IPS DF 6.9 (cell line): ENCODE results near the gene ZNF286A.
"Not testable (repeated sequence)": the region's sequence is repeated elsewhere in the genome, so short reads cannot be mapped to it uniquely, and the experiment has no call there.

ENCODE experiments used
- DNase-seq: peaks from one replicate; pipeline ENCODE4 v3.0.0-alpha.2; 2013; ENCODE audit warnings: low read depth, low spot score
- H3K27ac ChIP-seq: one replicate; pipeline ENCODE4 v1.5.1; 2013; ENCODE audit warnings: low read length, control low read depth
- H3K27me3 ChIP-seq: 2 replicates; pipeline ENCODE4 v1.6.1; 2013; ENCODE audit warnings: mild to moderate bottlenecking, low read length; ENCODE audit not compliant: control insufficient read depth, insufficient read depth
- H3K36me3 ChIP-seq: 2 replicates; pipeline ENCODE4 v1.6.1; 2013; ENCODE audit warnings: low read length; ENCODE audit not compliant: control insufficient read depth, insufficient read depth
- H3K4me1 ChIP-seq: 2 replicates; pipeline ENCODE4 v1.6.1; 2013; ENCODE audit warnings: low read length; ENCODE audit not compliant: control insufficient read depth, insufficient read depth
- H3K4me3 ChIP-seq: 2 replicates; pipeline ENCODE4 v1.5.1; 2013; ENCODE audit warnings: mild to moderate bottlenecking, low read length
- H3K9me3 ChIP-seq: 2 replicates; pipeline ENCODE4 v1.6.1; 2013; ENCODE audit warnings: low read length, inconsistent platforms; ENCODE audit not compliant: control insufficient read depth, insufficient read depth
- WGBS: extraction: QIAGEN DNeasy Blood & Tissue Kit; methylation state at CpG from one replicate; pipeline ENCODE4 v1.1.7; 2013; ENCODE audit warnings: mixed read lengths, missing lambda C conversion rate; ENCODE audit not compliant: insufficient read length, insufficient coverage; 5-methylcytosine and 5-hydroxymethylcytosine counted together

Gene ZNF286A

GRCh38 chr17:15738066-15738465 is 38.5 kb downstream of the ZNF286A start:
- H3K9me3 ChIP-seq = no peaks in the 10 kb centered on the region
- DNase-seq = no peak
- H3K27me3 ChIP-seq = no peaks in the 10 kb centered on the region
- H3K27ac ChIP-seq = no peak overlapping the region
- WGBS = no CpG with 5 or more reads among the region's 10 CpGs
- H3K36me3 ChIP-seq = no peaks in the 10 kb centered on the region
- no peaks in the 10 kb centered on the region for H3K4me1 ChIP-seq
- H3K4me3 ChIP-seq = no peak overlapping the region

- H3K4me3 ChIP-seq, H3K9me3 ChIP-seq, H3K27me3 ChIP-seq, H3K4me1 ChIP-seq, DNase-seq, H3K36me3 ChIP-seq, H3K27ac ChIP-seq: not testable (repeated sequence)
- WGBS = no CpG with 5 or more reads among the region's 11 CpGs
Measured at GRCh38 chr17:15739259-15739658, 39.7 kb downstream of the ZNF286A start.

- H3K36me3 ChIP-seq, H3K27me3 ChIP-seq, H3K9me3 ChIP-seq, H3K4me3 ChIP-seq, H3K4me1 ChIP-seq, DNase-seq, H3K27ac ChIP-seq: not testable (repeated sequence)
- no CpG with 5 or more reads among the region's 8 CpGs for WGBS
Measured at GRCh38 chr17:15740041-15740440, 40.5 kb downstream of the ZNF286A start.

GRCh38 chr17:15740570-15741120 is 41.1 kb downstream of the ZNF286A start:
- Histone ChIP-seq H3K4me3 (no peak overlapping the region), H3K36me3 (no peaks in the 10 kb centered on the region), H3K27ac (no peak overlapping the region), H3K9me3 (no peaks in the 10 kb centered on the region), H3K27me3 (no peaks in the 10 kb centered on the region), H3K4me1 (no peaks in the 10 kb centered on the region)
- WGBS = no CpG with 5 or more reads among the region's 7 CpGs
- no peak for DNase-seq

- H3K27me3 ChIP-seq = no peaks in the 10 kb centered on the region
- H3K27ac ChIP-seq = no peak overlapping the region
- DNase-seq = no peak
- no peaks in the 10 kb centered on the region for H3K4me1 ChIP-seq
- H3K9me3 ChIP-seq = no peaks in the 10 kb centered on the region
- H3K36me3 ChIP-seq = no peaks in the 10 kb centered on the region
- no peak overlapping the region for H3K4me3 ChIP-seq
- no CpG with 5 or more reads among the region's 9 CpGs for WGBS
Measured at GRCh38 chr17:15741624-15742023, 42.1 kb downstream of the ZNF286A start.

GRCh38 chr17:15742051-15742795 is 42.7 kb downstream of the ZNF286A start:
- DNase-seq = no peak
- H3K36me3 ChIP-seq = no peaks in the 10 kb centered on the region
- no peak overlapping the region for H3K27ac ChIP-seq
- no CpG with 5 or more reads among the region's 15 CpGs for WGBS
- no peak overlapping the region for H3K4me3 ChIP-seq
- no peaks in the 10 kb centered on the region for H3K9me3 ChIP-seq
- no peaks in the 10 kb centered on the region for H3K27me3 ChIP-seq
- H3K4me1 ChIP-seq = no peaks in the 10 kb centered on the region

GRCh38 chr17:15742921-15743320 is 43.4 kb downstream of the ZNF286A start:
- no peak for DNase-seq
- Histone ChIP-seq H3K9me3 (no peaks in the 10 kb centered on the region), H3K4me3 (no peak overlapping the region), H3K27me3 (no peaks in the 10 kb centered on the region), H3K27ac (no peak overlapping the region), H3K36me3 (no peaks in the 10 kb centered on the region), H3K4me1 (no peaks in the 10 kb centered on the region)
- no CpG with 5 or more reads among the region's 7 CpGs for WGBS

- no CpG with 5 or more reads among the region's 7 CpGs for WGBS
- no peaks in the 10 kb centered on the region for H3K9me3 ChIP-seq
- H3K27ac ChIP-seq = no peak overlapping the region
- no peaks in the 10 kb centered on the region for H3K27me3 ChIP-seq
- no peak for DNase-seq
- no peak overlapping the region for H3K4me3 ChIP-seq
- no peaks in the 10 kb centered on the region for H3K4me1 ChIP-seq
- no peaks in the 10 kb centered on the region for H3K36me3 ChIP-seq
Measured at GRCh38 chr17:15744074-15744676, 44.6 kb downstream of the ZNF286A start.

GRCh38 chr17:15744885-15745284 is 45.3 kb downstream of the ZNF286A start:
- no CpG with 5 or more reads among the region's 2 CpGs for WGBS
- Histone ChIP-seq H3K4me1 (no peaks in the 10 kb centered on the region), H3K27me3 (no peaks in the 10 kb centered on the region), H3K4me3 (no peak overlapping the region), H3K9me3 (no peaks in the 10 kb centered on the region), H3K36me3 (no peaks in the 10 kb centered on the region), H3K27ac (no peak overlapping the region)
- DNase-seq = no peak

- not testable (repeated sequence) for H3K27me3 ChIP-seq, H3K4me3 ChIP-seq, H3K9me3 ChIP-seq, H3K4me1 ChIP-seq, H3K36me3 ChIP-seq, DNase-seq, H3K27ac ChIP-seq
- no CpG with 5 or more reads among the region's 36 CpGs for WGBS
Measured at GRCh38 chr17:15749403-15749802, 49.9 kb downstream of the ZNF286A start.
